ENCODE results near the gene GCGR. TPM values are rescaled to one million over a fixed set of nuclear protein-coding genes. Genes with fewer than 3 reads are reported as not detected.

The GCGR gene
- total and polyA plus RNA-seq, 2 of the 13 experiments (the other 11 are each of a cell fraction or from before 2014, with no cell fraction given), result 0.04 to 0.13 TPM

DNA sequence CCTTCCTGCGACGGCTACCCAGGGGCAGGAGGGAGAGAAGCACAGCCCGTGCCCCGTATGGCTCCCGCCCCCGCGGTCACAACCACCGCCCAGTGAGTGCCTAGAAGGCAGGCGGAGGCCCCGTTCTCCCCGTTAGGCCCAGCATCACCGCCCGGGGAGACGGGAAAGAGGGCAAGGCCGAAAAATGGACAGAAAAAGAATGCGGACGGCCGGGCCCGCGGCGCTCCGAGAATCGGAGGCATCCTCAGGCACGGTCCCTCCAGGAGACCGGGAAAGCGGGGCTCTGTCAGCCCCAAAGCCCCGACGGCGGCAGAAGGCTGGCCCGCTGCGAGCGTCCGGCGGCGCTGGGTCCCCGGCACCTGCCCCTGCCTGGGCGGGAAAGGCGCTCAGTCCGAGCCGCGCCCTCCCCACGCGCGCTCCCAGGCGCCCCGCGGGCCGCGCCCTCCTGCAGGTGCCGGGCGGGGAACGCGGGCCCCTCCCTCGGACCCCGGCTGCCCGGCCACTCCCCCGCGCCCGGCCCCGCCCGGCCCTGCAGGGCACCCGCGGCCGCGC, 28.7 kb downstream of the GCGR start (continued):
- TF ChIP-seq ZFAT (CRISPR knock-in tag; conservative IDR thresholded peaks at IDR 0.05) (no peak; the same call in 1 of the 2 replicates), CBX5 (CRISPR knock-in tag; IDR thresholded peaks at IDR 0.05; ENCODE audit: borderline replicate concordance) (no peak), RBM39 (IDR thresholded peaks at IDR 0.05; ENCODE audit: low read depth, low read length, poor library complexity, severe bottlenecking) (no peak), ZNF878 (CRISPR knock-in tag; IDR thresholded peaks at IDR 0.05) (no peak), SKI (IDR thresholded peaks at IDR 0.05; ENCODE audit: partially characterized antibody) (no peak), ZC3H13 (CRISPR knock-in tag; IDR thresholded peaks at IDR 0.05) (no peak), MXI1 (IDR thresholded peaks at IDR 0.05; ENCODE audit: borderline replicate concordance, low read depth, low read length) (0 out of 3 replicates have a peak, but pooled peaks have one; percentile 1), MAZ (IDR thresholded peaks at IDR 0.05; ENCODE audit: borderline replicate concordance, low read depth, low read length) (no peak; the same call in 1 of the 2 replicates), MAZ (CRISPR knock-in tag; IDR thresholded peaks at IDR 0.05; ENCODE audit: low read depth) (no peak), KLF9 (CRISPR knock-in tag; IDR thresholded peaks at IDR 0.05; ENCODE audit: low read depth) (no peak), AGO1 (IDR thresholded peaks at IDR 0.05; ENCODE audit: low read depth, low read length, poor library complexity, severe bottlenecking) (no peak), ZNF256 (CRISPR knock-in tag; conservative IDR thresholded peaks at IDR 0.05) (no peak; the same call in 1 of the 2 replicates), ZNF101 (CRISPR knock-in tag; IDR thresholded peaks at IDR 0.05; ENCODE audit: borderline replicate concordance, low read depth) (no peak), ZNF232 (CRISPR knock-in tag; IDR thresholded peaks at IDR 0.05; ENCODE audit: borderline replicate concordance) (0 out of 2 replicates have a peak, but pooled peaks have one; percentile 63)
- TF ChIP-seq, protein P1, sequence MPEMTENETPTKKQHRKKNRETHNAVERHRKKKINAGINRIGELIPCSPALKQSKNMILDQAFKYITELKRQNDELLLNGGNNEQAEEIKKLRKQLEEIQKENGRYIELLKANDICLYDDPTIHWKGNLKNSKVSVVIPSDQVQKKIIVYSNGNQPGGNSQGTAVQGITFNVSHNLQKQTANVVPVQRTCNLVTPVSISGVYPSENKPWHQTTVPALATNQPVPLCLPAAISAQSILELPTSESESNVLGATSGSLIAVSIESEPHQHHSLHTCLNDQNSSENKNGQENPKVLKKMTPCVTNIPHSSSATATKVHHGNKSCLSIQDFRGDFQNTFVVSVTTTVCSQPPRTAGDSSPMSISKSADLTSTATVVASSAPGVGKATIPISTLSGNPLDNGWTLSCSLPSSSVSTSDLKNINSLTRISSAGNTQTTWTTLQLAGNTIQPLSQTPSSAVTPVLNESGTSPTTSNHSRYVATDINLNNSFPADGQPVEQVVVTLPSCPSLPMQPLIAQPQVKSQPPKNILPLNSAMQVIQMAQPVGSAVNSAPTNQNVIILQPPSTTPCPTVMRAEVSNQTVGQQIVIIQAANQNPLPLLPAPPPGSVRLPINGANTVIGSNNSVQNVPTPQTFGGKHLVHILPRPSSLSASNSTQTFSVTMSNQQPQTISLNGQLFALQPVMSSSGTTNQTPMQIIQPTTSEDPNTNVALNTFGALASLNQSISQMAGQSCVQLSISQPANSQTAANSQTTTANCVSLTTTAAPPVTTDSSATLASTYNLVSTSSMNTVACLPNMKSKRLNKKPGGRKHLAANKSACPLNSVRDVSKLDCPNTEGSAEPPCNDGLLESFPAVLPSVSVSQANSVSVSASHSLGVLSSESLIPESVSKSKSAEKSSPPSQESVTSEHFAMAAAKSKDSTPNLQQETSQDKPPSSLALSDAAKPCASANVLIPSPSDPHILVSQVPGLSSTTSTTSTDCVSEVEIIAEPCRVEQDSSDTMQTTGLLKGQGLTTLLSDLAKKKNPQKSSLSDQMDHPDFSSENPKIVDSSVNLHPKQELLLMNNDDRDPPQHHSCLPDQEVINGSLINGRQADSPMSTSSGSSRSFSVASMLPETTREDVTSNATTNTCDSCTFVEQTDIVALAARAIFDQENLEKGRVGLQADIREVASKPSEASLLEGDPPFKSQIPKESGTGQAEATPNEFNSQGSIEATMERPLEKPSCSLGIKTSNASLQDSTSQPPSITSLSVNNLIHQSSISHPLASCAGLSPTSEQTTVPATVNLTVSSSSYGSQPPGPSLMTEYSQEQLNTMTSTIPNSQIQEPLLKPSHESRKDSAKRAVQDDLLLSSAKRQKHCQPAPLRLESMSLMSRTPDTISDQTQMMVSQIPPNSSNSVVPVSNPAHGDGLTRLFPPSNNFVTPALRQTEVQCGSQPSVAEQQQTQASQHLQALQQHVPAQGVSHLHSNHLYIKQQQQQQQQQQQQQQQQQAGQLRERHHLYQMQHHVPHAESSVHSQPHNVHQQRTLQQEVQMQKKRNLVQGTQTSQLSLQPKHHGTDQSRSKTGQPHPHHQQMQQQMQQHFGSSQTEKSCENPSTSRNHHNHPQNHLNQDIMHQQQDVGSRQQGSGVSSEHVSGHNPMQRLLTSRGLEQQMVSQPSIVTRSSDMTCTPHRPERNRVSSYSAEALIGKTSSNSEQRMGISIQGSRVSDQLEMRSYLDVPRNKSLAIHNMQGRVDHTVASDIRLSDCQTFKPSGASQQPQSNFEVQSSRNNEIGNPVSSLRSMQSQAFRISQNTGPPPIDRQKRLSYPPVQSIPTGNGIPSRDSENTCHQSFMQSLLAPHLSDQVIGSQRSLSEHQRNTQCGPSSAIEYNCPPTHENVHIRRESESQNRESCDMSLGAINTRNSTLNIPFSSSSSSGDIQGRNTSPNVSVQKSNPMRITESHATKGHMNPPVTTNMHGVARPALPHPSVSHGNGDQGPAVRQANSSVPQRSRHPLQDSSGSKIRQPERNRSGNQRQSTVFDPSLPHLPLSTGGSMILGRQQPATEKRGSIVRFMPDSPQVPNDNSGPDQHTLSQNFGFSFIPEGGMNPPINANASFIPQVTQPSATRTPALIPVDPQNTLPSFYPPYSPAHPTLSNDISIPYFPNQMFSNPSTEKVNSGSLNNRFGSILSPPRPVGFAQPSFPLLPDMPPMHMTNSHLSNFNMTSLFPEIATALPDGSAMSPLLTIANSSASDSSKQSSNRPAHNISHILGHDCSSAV (CRISPR knock-in tag; IDR thresholded peaks at IDR 0.05; ENCODE audit: borderline replicate concordance), result no peak
- TF ChIP-seq, protein P2, sequence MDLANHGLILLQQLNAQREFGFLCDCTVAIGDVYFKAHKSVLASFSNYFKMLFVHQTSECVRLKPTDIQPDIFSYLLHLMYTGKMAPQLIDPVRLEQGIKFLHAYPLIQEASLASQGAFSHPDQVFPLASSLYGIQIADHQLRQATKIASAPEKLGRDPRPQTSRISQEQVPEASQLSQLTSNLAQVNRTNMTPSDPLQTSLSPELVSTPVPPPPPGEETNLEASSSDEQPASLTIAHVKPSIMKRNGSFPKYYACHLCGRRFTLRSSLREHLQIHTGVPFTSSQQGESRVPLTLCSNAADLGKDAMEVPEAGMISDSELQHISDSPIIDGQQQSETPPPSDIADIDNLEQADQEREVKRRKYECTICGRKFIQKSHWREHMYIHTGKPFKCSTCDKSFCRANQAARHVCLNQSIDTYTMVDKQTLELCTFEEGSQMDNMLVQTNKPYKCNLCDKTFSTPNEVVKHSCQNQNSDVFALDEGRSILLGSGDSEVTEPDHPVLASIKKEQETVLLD (CRISPR knock-in tag; IDR thresholded peaks at IDR 0.05; ENCODE audit: low read depth), result no peak
- TF ChIP-seq, protein P3, sequence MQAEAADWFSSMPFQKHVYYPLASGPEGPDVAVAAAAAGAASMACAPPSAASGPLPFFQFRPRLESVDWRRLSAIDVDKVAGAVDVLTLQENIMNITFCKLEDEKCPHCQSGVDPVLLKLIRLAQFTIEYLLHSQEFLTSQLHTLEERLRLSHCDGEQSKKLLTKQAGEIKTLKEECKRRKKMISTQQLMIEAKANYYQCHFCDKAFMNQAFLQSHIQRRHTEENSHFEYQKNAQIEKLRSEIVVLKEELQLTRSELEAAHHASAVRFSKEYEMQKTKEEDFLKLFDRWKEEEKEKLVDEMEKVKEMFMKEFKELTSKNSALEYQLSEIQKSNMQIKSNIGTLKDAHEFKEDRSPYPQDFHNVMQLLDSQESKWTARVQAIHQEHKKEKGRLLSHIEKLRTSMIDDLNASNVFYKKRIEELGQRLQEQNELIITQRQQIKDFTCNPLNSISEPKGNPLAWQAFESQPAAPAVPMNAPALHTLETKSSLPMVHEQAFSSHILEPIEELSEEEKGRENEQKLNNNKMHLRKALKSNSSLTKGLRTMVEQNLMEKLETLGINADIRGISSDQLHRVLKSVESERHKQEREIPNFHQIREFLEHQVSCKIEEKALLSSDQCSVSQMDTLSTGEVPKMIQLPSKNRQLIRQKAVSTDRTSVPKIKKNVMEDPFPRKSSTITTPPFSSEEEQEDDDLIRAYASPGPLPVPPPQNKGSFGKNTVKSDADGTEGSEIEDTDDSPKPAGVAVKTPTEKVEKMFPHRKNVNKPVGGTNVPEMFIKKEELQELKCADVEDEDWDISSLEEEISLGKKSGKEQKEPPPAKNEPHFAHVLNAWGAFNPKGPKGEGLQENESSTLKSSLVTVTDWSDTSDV (CRISPR knock-in tag; IDR thresholded peaks at IDR 0.05), result no peak

Data from HepG2 (cell line).